GM12891 (cell line): ENCODE results near the gene ASPG.

Experiments used
- POLR2A ChIP-seq: IDR thresholded peaks from 2 replicates; pipeline ENCODE4 v1.6.1; 2011; ENCODE audit warnings: low read depth, low read length, control low read depth
- SPI1 ChIP-seq: IDR thresholded peaks from 2 replicates; pipeline ENCODE4 v1.6.1; 2011; ENCODE audit warnings: low read depth, low read length, control low read depth

DNA sequence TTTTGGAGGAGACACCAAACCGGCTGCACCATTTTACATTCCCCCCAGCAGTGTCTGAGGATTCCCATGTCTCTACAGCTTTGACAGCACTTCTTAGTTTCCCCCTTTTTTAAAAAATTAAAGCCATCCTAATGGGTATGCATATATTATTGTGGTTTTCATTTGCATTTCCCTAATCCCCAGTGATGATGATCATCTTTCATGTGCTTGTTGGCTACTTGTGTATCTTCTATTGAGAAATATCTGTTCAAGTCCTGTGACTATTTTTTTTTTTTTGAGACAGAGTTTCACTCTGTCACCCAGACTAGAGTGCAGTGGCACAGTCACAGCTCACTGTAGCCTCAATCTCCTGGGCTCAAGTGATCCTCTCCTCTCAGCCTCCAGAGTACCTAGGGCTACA lies 23.2 kb upstream of the ASPG start:
- no peak for TF ChIP-seq SPI1
- no peak for TF ChIP-seq POLR2A
